ENCODE data around the gene KCNIP4.
"Not testable (repeated sequence)": the region's sequence is repeated elsewhere in the genome, so short reads cannot be mapped to it uniquely, and the experiment has no call there.

The KCNIP4 gene

GRCh38 chr4:20831746-20832145 is 1116.8 kb downstream of the KCNIP4 start:
- FAIRE-seq, result no peak

GRCh38 chr4:20829617-20830357 is 1118.8 kb downstream of the KCNIP4 start:
- FAIRE-seq, result no peak

- FAIRE-seq, result no peak
Observed at GRCh38 chr4:20825505-20825904, 1123.1 kb downstream of the KCNIP4 start.

- no peak for FAIRE-seq
Observed at GRCh38 chr4:20816287-20816686, 1132.3 kb downstream of the KCNIP4 start.

GRCh38 chr4:20813700-20814099 is 1134.9 kb downstream of the KCNIP4 start:
- no peak for FAIRE-seq

GRCh38 chr4:20809812-20810211 is 1138.8 kb downstream of the KCNIP4 start:
- no peak for FAIRE-seq

GRCh38 chr4:20805716-20806115 is 1142.9 kb downstream of the KCNIP4 start:
- no peak for FAIRE-seq

GRCh38 chr4:20787940-20788665 is 1160.5 kb downstream of the KCNIP4 start:
- FAIRE-seq, result no peak

- not testable (repeated sequence) for FAIRE-seq
Observed at GRCh38 chr4:20783134-20783533, 1165.4 kb downstream of the KCNIP4 start.

GRCh38 chr4:20778896-20779295 is 1169.7 kb downstream of the KCNIP4 start:
- FAIRE-seq, result no peak

GRCh38 chr4:20773144-20773997 is 1175.2 kb downstream of the KCNIP4 start:
- no peak for FAIRE-seq

GRCh38 chr4:20764366-20764992 is 1184.1 kb downstream of the KCNIP4 start:
- no peak for FAIRE-seq

GRCh38 chr4:20761826-20762225 is 1186.7 kb downstream of the KCNIP4 start:
- FAIRE-seq, result no peak

GRCh38 chr4:20761382-20761781 is 1187.2 kb downstream of the KCNIP4 start:
- FAIRE-seq, result no peak

- FAIRE-seq, result no peak
Observed at GRCh38 chr4:20760053-20760452, 1188.5 kb downstream of the KCNIP4 start.

- FAIRE-seq, result no peak
Observed at GRCh38 chr4:20754036-20754435, 1194.5 kb downstream of the KCNIP4 start.

- FAIRE-seq, result no peak
Observed at GRCh38 chr4:20752641-20753040, 1195.9 kb downstream of the KCNIP4 start.

- FAIRE-seq, result not testable (repeated sequence)
Observed at GRCh38 chr4:20746000-20746399, 1202.6 kb downstream of the KCNIP4 start.

GRCh38 chr4:20735931-20736330 is 1212.6 kb downstream of the KCNIP4 start:
- no peak for FAIRE-seq

- FAIRE-seq, result no peak
Observed at GRCh38 chr4:20724915-20725314, 1223.7 kb downstream of the KCNIP4 start.

GRCh38 chr4:20723463-20723862 is 1225.1 kb downstream of the KCNIP4 start:
- no peak for FAIRE-seq

- no peak for FAIRE-seq
Observed at GRCh38 chr4:20723019-20723418, 1225.6 kb downstream of the KCNIP4 start.

GRCh38 chr4:20711335-20711734 is 1237.2 kb downstream of the KCNIP4 start:
- FAIRE-seq, result no peak
